ENCODE data around the gene CCDC73.

GRCh38 chr11:32635819-32636218 lies 158.6 kb downstream of the CCDC73 start:
- no peak for TF ChIP-seq ZNF384 (IDR thresholded peaks at IDR 0.05)
- TF ChIP-seq FOXA1 (IDR thresholded peaks at IDR 0.05), result no peak
- no peak for TF ChIP-seq SUZ12 (IDR thresholded peaks at IDR 0.05)
